Lower leg skin (tissue), 3 donors: Measurements from ENCODE around the gene TREX2.

ENCODE experiments used
- POLR2A ChIP-seq, 2 donors: fragments of 450-650 bp; IDR thresholded peaks; one replicate each; pipeline ENCODE4 v1.6.1; 2016 to 2017; ENCODE audit warnings: antibody characterized with exemption in 2 of 2, mild to moderate bottlenecking in 1 of 2, moderate library complexity in 1 of 2
- TF ChIP-seq, protein P1 (sequence below), 3 donors: fragments of 450-650 bp; IDR thresholded peaks; one replicate each; pipeline ENCODE4 v1.5.1; 2016; ENCODE audit warnings: antibody characterized with exemption in 3 of 3, mild to moderate bottlenecking in 3 of 3, moderate library complexity in 2 of 3

GRCh38 chrX:153457827-153458466, 12.1 kb upstream of the TREX2 start:
- TF ChIP-seq POLR2A (IDR thresholded peaks at IDR 0.05): no peak
- TF ChIP-seq, protein P1, sequence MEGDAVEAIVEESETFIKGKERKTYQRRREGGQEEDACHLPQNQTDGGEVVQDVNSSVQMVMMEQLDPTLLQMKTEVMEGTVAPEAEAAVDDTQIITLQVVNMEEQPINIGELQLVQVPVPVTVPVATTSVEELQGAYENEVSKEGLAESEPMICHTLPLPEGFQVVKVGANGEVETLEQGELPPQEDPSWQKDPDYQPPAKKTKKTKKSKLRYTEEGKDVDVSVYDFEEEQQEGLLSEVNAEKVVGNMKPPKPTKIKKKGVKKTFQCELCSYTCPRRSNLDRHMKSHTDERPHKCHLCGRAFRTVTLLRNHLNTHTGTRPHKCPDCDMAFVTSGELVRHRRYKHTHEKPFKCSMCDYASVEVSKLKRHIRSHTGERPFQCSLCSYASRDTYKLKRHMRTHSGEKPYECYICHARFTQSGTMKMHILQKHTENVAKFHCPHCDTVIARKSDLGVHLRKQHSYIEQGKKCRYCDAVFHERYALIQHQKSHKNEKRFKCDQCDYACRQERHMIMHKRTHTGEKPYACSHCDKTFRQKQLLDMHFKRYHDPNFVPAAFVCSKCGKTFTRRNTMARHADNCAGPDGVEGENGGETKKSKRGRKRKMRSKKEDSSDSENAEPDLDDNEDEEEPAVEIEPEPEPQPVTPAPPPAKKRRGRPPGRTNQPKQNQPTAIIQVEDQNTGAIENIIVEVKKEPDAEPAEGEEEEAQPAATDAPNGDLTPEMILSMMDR (IDR thresholded peaks at IDR 0.05): no peak
